Measurements from ENCODE around the gene FBXO7.

The FBXO7 gene

GRCh38 chr22:32512267-32512982, 37.8 kb downstream of the FBXO7 start:
- H3K27ac ChIP-seq (ENCODE audit: low read depth, low read length): no peak overlapping the region
- H2AFZ ChIP-seq (ENCODE audit: low read length, unreplicated experiment): no peak overlapping the region
- no peaks in the 10 kb centered on the region for H3K79me2 ChIP-seq (ENCODE audit: control insufficient read depth, insufficient read depth, low read length, unreplicated experiment)
- H3K4me3 ChIP-seq (ENCODE audit: low read depth, low read length): no peak overlapping the region
- no peaks in the 10 kb centered on the region for H3K4me1 ChIP-seq (ENCODE audit: control insufficient read depth, insufficient read depth, low read length, unreplicated experiment)
- no peaks in the 10 kb centered on the region for H3K36me3 ChIP-seq (ENCODE audit: insufficient read depth, low read length)
- no peaks in the 10 kb centered on the region for H3K27me3 ChIP-seq (ENCODE audit: insufficient read depth, low read length)

GRCh38 chr22:32515084-32515483, 40.5 kb downstream of the FBXO7 start:
- Histone ChIP-seq H3K4me3 (ENCODE audit: low read depth, low read length) (no peak overlapping the region), H3K4me1 (ENCODE audit: control insufficient read depth, insufficient read depth, low read length, unreplicated experiment) (no peaks in the 10 kb centered on the region), H3K27me3 (ENCODE audit: insufficient read depth, low read length) (no peaks in the 10 kb centered on the region), H2AFZ (ENCODE audit: low read length, unreplicated experiment) (no peak overlapping the region), H3K27ac (ENCODE audit: low read depth, low read length) (no peak overlapping the region), H3K79me2 (ENCODE audit: control insufficient read depth, insufficient read depth, low read length, unreplicated experiment) (no peaks in the 10 kb centered on the region), H3K36me3 (ENCODE audit: insufficient read depth, low read length) (no peaks in the 10 kb centered on the region)

- Histone ChIP-seq H3K79me2 (ENCODE audit: control insufficient read depth, insufficient read depth, low read length, unreplicated experiment) (no peaks in the 10 kb centered on the region), H3K27ac (ENCODE audit: low read depth, low read length) (no peak overlapping the region), H3K27me3 (ENCODE audit: insufficient read depth, low read length) (no peaks in the 10 kb centered on the region), H3K4me1 (ENCODE audit: control insufficient read depth, insufficient read depth, low read length, unreplicated experiment) (no peaks in the 10 kb centered on the region), H3K4me3 (ENCODE audit: low read depth, low read length) (no peak overlapping the region), H3K36me3 (ENCODE audit: insufficient read depth, low read length) (no peaks in the 10 kb centered on the region), H2AFZ (ENCODE audit: low read length, unreplicated experiment) (no peak overlapping the region)
These were observed 42.9 kb downstream of the FBXO7 start for GRCh38 chr22:32517488-32517887.

- Histone ChIP-seq H3K4me3 (ENCODE audit: low read depth, low read length) (no peak overlapping the region), H3K36me3 (ENCODE audit: insufficient read depth, low read length) (no peaks in the 10 kb centered on the region), H3K27ac (ENCODE audit: low read depth, low read length) (no peak overlapping the region), H3K4me1 (ENCODE audit: control insufficient read depth, insufficient read depth, low read length, unreplicated experiment) (no peaks in the 10 kb centered on the region), H2AFZ (ENCODE audit: low read length, unreplicated experiment) (no peak overlapping the region), H3K79me2 (ENCODE audit: control insufficient read depth, insufficient read depth, low read length, unreplicated experiment) (no peaks in the 10 kb centered on the region), H3K27me3 (ENCODE audit: insufficient read depth, low read length) (no peaks in the 10 kb centered on the region)
These were observed 43.3 kb downstream of the FBXO7 start for GRCh38 chr22:32517921-32518320.

- no peak overlapping the region for H3K4me3 ChIP-seq (ENCODE audit: low read depth, low read length)
- H3K79me2 ChIP-seq (ENCODE audit: control insufficient read depth, insufficient read depth, low read length, unreplicated experiment): no peaks in the 10 kb centered on the region
- no peaks in the 10 kb centered on the region for H3K27me3 ChIP-seq (ENCODE audit: insufficient read depth, low read length)
- H3K4me1 ChIP-seq (ENCODE audit: control insufficient read depth, insufficient read depth, low read length, unreplicated experiment): no peaks in the 10 kb centered on the region
- no peak overlapping the region for H2AFZ ChIP-seq (ENCODE audit: low read length, unreplicated experiment)
- H3K27ac ChIP-seq (ENCODE audit: low read depth, low read length): no peak overlapping the region
- H3K36me3 ChIP-seq (ENCODE audit: insufficient read depth, low read length): no peaks in the 10 kb centered on the region
These were observed 43.8 kb downstream of the FBXO7 start for GRCh38 chr22:32518381-32518780.

GRCh38 chr22:32518848-32519247, 44.2 kb downstream of the FBXO7 start:
- Histone ChIP-seq H2AFZ (ENCODE audit: low read length, unreplicated experiment) (no peak overlapping the region), H3K27me3 (ENCODE audit: insufficient read depth, low read length) (no peaks in the 10 kb centered on the region), H3K36me3 (ENCODE audit: insufficient read depth, low read length) (no peaks in the 10 kb centered on the region), H3K27ac (ENCODE audit: low read depth, low read length) (no peak overlapping the region), H3K4me3 (ENCODE audit: low read depth, low read length) (no peak overlapping the region), H3K4me1 (ENCODE audit: control insufficient read depth, insufficient read depth, low read length, unreplicated experiment) (no peaks in the 10 kb centered on the region), H3K79me2 (ENCODE audit: control insufficient read depth, insufficient read depth, low read length, unreplicated experiment) (no peaks in the 10 kb centered on the region)

GRCh38 chr22:32520612-32521011, 46.0 kb downstream of the FBXO7 start:
- no peaks in the 10 kb centered on the region for H3K79me2 ChIP-seq (ENCODE audit: control insufficient read depth, insufficient read depth, low read length, unreplicated experiment)
- H2AFZ ChIP-seq (ENCODE audit: low read length, unreplicated experiment): no peak overlapping the region
- H3K27me3 ChIP-seq (ENCODE audit: insufficient read depth, low read length): no peaks in the 10 kb centered on the region
- H3K4me1 ChIP-seq (ENCODE audit: control insufficient read depth, insufficient read depth, low read length, unreplicated experiment): no peaks in the 10 kb centered on the region
- H3K4me3 ChIP-seq (ENCODE audit: low read depth, low read length): no peak overlapping the region
- no peak overlapping the region for H3K27ac ChIP-seq (ENCODE audit: low read depth, low read length)
- no peaks in the 10 kb centered on the region for H3K36me3 ChIP-seq (ENCODE audit: insufficient read depth, low read length)

- H3K4me3 ChIP-seq (ENCODE audit: low read depth, low read length): no peak overlapping the region
- H3K36me3 ChIP-seq (ENCODE audit: insufficient read depth, low read length): no peaks in the 10 kb centered on the region
- H3K4me1 ChIP-seq (ENCODE audit: control insufficient read depth, insufficient read depth, low read length, unreplicated experiment): no peaks in the 10 kb centered on the region
- H3K27me3 ChIP-seq (ENCODE audit: insufficient read depth, low read length): no peaks in the 10 kb centered on the region
- H2AFZ ChIP-seq (ENCODE audit: low read length, unreplicated experiment): no peak overlapping the region
- H3K27ac ChIP-seq (ENCODE audit: low read depth, low read length): no peak overlapping the region
- no peaks in the 10 kb centered on the region for H3K79me2 ChIP-seq (ENCODE audit: control insufficient read depth, insufficient read depth, low read length, unreplicated experiment)
These were observed 47.6 kb downstream of the FBXO7 start for GRCh38 chr22:32522237-32522636.

GRCh38 chr22:32527756-32528155, 53.1 kb downstream of the FBXO7 start:
- no peak overlapping the region for H3K4me3 ChIP-seq (ENCODE audit: low read depth, low read length)
- H3K36me3 ChIP-seq (ENCODE audit: insufficient read depth, low read length): no peaks in the 10 kb centered on the region
- H2AFZ ChIP-seq (ENCODE audit: low read length, unreplicated experiment): no peak overlapping the region
- no peak overlapping the region for H3K27ac ChIP-seq (ENCODE audit: low read depth, low read length)
- H3K4me1 ChIP-seq (ENCODE audit: control insufficient read depth, insufficient read depth, low read length, unreplicated experiment): peaks cover 14% of the 10 kb centered on the region
- H3K79me2 ChIP-seq (ENCODE audit: control insufficient read depth, insufficient read depth, low read length, unreplicated experiment): no peaks in the 10 kb centered on the region
- H3K27me3 ChIP-seq (ENCODE audit: insufficient read depth, low read length): no peaks in the 10 kb centered on the region

GRCh38 chr22:32528316-32528715, 53.7 kb downstream of the FBXO7 start:
- Histone ChIP-seq H3K27ac (ENCODE audit: low read depth, low read length) (no peak overlapping the region), H3K4me3 (ENCODE audit: low read depth, low read length) (no peak overlapping the region), H3K36me3 (ENCODE audit: insufficient read depth, low read length) (no peaks in the 10 kb centered on the region), H3K79me2 (ENCODE audit: control insufficient read depth, insufficient read depth, low read length, unreplicated experiment) (no peaks in the 10 kb centered on the region), H2AFZ (ENCODE audit: low read length, unreplicated experiment) (no peak overlapping the region), H3K4me1 (ENCODE audit: control insufficient read depth, insufficient read depth, low read length, unreplicated experiment) (peaks cover 20% of the 10 kb centered on the region), H3K27me3 (ENCODE audit: insufficient read depth, low read length) (no peaks in the 10 kb centered on the region)

All from ACC112 (cell line).